Caki2 (cell line): ENCODE measurements around the gene PKD2L1. TPM values are rescaled to one million over a fixed set of nuclear protein-coding genes. Genes with fewer than 3 reads are reported as not detected.
"Not testable (repeated sequence)": the region's sequence is repeated elsewhere in the genome, so short reads cannot be mapped to it uniquely, and the experiment has no call there.

ENCODE experiments used
- DNase-seq: peaks from one replicate; pipeline ENCODE4 v3.0.0-alpha.2; 2015; ENCODE audit warnings: low read depth
- in situ Hi-C: cut with HindIII; loops from 2 replicates; pipeline ENCODE4 v1.10.0; 2016; ENCODE audit warnings: low sequenced_read_pairs, low pct_unique_long_range_greater_than_20kb, mixed read lengths
- total RNA-seq: library from RNA; depleted of rRNA; stranded (reverse); fragments of >200 nt; shearing (Covaris generic); gene quantifications from 2 replicates; pipeline ENCODE4 v1.2.3, GENCODE V29; 2014; ENCODE audit warnings: low replicate concordance

PKD2L1 gene
- total RNA-seq, 1 experiment from 2014 or later, result not detected

DNA sequence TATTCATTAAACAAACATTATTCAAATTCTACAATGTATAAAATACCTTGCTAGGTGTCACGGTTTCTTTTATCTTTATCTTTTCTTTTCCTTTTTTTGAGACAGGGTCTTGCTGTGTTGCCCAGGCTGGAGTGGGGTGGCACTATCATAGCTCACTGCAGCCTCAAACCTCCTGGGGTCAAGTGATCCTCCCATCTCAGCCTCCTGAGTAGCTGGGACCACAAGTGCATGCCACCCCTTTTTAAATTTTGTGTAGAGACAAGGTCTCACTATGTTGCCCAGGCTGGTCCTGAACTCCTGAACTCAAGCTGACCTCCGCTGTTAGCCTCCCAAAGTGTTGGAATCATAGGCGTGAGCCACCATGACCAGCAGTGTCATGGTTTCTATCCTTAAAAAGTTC, 25.6 kb downstream of the PKD2L1 start:
- in situ Hi-C loops, result no loop called here
- DNase-seq, result no peak

DNA sequence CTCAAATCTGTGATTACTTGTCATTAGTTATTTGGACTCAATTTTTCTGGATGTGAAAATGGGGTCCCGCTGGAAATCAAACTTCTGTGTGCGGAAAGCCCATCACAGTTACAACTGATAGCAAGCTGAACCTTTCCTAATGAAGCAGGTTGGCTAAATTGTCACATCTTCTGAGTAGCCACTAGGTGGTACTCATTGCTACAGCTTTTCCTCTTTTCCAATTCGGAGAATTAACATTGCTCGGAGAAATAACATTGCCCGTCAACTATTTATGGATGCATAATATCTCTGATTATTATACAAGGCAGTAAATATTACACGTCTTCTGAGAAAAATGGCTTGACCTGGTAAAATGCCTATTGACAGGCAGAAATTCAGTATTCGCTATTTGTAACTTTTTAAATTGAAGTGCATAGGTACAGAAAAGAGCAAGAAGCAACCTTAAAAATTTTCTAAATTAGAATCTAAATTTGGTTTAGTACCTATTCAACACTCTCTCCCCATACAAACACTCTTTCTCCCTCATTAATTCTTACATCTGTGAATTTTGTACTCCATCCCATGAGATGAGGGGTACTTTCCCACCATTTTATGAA, 26.2 kb downstream of the PKD2L1 start:
- no peak for DNase-seq
- in situ Hi-C loops, result no loop called here

DNA sequence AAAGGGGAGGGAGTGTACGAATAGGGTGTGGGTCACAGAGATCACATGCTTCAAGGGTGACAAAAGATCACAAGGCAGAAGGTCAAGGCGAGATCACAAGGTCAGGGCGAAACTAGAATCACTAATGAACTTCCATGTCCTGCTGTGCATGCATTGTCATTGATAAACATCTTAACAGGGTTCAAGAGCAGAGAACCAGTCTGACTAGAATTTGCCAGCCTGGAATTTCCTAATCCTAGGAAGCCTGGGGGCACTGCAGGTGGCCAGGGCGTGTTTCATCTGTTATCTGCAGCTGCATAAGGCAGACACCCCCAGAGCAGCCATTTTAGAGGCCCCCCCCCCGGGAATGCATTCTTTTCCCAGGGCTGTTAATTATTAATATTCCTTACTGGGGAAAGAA, 28.9 kb downstream of the PKD2L1 start:
- in situ Hi-C loops, DNase-seq: not testable (repeated sequence)

DNA sequence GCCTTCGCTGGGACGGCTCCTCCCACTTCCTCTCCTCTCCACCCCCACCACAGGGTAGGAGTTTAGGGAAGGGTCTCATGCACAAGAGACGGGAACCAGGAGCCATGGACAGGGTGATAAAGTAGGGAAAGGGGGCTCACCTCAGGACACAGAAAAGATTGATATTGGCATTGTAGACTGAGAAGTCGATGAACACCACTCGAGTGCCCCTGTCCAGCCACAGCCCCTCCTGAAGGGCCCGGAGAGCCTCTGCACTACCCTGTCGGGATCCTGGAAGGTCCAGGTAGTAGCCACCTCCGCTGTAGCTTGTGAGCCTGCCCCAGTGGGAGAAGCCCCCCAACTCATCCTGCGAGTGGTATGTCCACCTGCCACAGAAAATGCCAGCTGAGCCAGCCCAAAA, 32.8 kb downstream of the PKD2L1 start:
- in situ Hi-C loops, result no loop called here

DNA sequence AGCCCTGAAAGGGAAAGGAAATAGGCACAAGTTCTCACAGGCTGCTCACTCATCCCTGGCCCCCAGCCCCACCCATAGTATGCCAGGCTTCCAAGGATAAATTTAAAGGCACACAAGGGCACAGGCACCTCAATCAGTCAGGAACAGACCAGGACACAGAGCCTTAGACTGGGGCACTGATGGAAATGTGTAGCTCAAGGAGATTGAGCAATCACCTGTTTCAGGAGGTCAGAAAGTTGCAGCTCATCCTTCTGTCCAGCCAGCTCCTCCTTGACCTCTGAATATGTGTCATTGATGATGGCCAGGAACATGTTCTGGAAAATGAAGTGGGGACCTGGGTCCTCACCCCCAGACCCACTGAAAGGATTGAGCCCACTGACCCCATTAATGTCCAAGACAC, 37.0 kb downstream of the PKD2L1 start:
- no peak for DNase-seq
- in situ Hi-C loops, result no loop called here

More for the DNA sequence above, 32.8 kb downstream of the PKD2L1 start:
- no peak for DNase-seq

DNA sequence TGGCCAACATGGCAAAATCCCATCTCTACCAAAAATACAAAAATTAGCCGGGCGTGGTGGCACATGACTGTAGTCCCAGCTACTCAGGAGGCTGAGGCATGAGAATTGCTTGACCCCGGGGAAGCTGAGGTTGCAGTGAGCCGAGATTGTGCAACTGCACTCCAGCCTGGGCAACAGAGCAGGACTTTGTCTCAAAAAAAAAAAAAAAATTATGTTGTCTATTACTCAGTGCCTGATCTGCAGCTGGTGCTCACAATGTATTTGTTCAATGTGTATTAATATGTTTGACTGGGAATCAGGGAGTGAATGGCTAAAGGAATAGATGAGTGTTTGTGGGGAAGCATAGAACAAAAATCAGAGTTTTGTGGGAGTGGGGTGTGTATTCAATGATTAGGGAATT, 37.7 kb downstream of the PKD2L1 start:
- DNase-seq, in situ Hi-C loops: not testable (repeated sequence)

DNA sequence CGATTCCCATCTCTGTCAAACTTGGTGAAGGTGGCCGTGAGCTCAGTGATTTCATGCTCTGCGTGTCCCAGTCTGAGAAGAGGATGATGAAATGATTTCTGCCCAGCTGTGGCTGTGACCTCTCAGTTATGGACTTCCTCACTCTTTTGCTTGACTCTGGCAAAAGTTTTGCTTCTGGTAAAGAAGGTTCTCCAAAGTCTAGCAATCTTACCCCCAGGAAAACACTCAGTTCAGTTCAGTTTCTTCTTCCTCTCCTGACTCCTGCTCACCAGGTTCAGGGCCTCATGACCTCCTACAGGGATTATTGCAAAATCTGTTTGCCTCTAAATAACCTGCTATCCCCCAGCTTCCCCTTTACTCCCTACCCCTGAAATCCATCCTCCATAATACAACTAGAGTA, 38.7 kb downstream of the PKD2L1 start:
- DNase-seq, result no peak
- in situ Hi-C loops, result no loop called here

DNA sequence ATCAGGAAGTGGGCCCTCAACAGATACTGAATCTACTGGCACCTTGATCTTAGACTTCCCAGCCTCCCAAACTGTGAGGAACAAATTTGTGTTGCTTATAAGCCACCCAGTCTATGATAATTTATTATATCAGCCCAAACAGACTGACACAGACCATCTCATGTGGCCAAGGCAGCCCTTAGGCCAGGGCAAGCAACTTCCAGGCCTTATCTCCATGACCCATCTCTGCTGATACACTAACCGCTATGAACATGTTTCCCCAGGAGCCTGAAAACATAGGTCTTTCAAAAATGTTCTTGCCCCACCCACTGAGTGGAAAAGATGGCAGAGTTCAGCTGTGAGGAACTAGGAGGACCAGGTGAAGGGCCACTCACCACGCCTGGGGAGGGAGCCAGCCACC, 40.4 kb downstream of the PKD2L1 start:
- no peak for DNase-seq

DNA sequence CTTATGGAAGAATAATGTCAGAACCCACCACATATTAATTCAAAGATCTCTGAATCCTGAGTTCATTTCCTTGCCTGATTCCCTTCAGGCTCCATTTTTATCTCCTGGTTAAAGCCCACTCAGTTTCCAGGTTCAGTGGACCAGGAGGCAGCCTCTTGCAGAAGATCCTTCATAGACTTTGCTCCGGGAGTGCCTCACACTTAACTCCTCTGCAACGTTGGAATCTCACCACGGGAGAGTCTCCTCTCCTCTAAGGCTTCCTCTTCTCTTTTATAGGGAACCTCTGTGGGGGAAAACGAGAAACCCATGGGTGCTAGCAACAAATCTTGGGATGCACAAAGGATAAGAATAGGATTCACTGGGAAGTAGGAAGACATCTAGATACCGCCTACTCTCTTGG, 41.8 kb downstream of the PKD2L1 start:
- in situ Hi-C loops, result no loop called here
- no peak for DNase-seq

More for the DNA sequence above, 40.4 kb downstream of the PKD2L1 start:
- in situ Hi-C loops, result no loop called here

DNA sequence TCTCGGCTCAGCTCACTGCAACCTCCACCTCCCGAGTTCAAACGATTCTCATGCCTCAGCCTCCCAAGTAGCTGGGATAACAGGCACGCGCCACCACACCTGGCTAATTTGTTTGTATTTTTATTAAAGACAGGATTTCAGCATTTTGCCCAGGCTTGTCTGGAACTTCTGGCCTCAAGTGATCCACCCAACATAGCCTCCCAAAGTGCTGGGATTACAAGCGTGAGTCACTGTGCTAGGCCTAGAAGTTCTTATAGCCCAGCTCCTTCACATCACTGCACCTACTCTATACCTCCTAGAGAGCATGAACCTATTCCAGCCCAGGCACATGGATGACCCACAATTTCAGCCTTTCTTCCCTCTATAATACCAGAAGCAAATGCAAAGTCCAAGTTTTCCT, 42.3 kb downstream of the PKD2L1 start:
- no peak for DNase-seq
- in situ Hi-C loops, result no loop called here

DNA sequence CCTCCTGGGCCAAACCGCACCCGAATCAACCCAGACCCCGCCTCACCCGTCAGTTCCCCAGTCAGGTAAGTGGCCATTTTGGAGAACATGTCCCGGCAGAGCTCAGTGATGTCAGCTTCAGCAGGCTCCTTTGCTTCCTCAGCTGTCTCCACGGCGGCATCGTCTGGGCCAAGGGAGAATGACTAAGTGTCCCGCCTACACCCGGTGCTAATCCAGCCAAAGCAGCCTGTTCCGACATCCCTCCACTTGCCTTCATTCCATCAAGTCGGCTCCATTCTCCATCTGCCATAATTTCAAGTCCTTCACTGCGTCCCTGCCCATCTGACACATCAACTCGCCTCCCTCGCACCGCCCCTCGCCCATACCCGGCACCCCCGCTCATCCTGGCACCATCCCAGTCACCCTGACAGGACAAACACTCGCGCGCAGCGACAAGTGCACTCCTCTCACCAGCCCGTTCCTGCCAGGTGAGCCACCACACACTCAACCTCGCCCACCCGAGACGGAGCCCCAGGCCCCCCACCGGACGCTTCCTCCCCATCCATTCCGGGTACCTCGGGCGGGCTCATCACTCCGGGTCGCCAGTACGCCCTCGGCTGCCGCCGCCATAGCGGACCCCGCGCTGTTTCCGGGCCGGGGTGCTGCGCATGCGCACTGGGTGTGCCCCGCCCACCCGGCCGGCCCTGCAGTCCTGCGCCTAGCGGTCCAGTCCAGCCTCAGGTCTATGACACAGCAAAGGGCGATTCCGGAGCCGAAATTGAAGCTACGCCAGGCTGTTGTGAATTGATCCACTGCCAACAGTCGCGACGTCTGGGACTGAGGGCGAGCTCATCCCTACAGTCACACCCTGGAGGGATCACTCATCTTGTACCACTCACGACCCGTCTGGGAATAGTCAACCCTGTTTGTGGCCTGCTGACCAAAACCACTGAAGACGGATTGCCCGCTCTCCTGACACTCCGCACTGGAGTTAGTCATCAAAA, 43.7 kb downstream of the PKD2L1 start, which contains the start of gene BLOC1S2:
Gene BLOC1S2 (minus strand): TSS at position 630 of the 983 bp plus-strand sequence. CDS start 21 bp downstream, at position 609.
- in situ Hi-C loops, result no loop called here
- DNase-seq, result peak; percentile 84

DNA sequence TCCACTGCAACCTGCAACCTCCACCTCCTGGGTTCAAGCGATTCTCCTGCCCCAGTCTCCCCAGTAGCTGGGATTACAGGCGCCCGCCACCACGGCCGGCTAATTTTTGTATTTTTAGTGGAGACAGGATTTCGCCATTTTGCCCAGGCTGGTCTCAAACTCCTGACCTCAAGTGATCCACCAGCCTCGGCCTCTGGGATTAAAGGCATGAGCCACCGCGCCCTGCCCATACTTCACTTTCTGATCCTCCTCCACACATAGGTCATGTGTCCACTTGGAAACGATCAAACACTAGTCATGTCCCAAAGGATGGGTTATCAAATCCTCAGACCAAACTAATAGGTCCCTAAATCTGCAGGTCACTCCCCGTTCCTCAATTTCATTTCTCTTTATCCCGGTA, 44.7 kb downstream of the PKD2L1 start:
- DNase-seq, in situ Hi-C loops: not testable (repeated sequence)

DNA sequence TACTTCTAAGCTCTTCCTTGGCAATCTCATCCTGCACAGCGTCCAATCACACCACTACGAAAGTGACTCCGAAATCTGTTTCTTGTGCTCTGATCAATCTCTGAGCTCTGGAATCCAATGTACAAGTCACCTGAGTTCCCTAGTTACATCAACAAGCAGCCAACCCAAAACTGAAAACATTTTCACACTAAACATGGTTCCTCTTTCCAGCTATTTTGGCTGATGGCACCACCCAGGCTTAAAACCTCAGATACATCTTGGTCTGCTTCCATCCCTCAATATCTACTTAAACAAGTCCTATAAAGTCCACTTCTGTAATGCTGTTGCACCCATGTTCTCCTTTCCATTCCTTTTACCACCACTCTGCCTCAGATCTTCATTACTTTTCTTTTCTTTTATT, 47.1 kb downstream of the PKD2L1 start:
- DNase-seq, result no peak
- in situ Hi-C loops, result no loop called here

DNA sequence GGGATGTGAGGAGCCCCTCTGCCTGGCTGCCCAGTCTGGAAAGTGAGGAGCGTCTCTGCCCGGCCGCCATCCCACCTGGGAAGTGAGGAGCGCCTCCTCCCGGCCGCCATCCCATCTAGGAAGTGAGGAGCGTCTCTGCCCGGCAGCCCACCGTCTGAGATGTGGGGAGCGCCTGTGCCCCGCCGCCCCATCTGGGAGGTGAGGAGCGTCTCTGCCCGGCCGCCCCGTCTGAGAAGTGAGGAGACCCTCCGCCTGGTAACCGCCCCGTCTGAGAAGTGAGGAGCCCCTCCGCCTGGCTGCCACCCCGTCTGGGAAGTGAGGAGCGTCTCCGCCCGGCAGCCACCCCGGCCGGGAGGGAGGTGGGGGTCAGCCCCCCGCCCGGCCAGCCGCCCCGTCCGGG, 53.1 kb downstream of the PKD2L1 start:
- DNase-seq, in situ Hi-C loops: not testable (repeated sequence)

DNA sequence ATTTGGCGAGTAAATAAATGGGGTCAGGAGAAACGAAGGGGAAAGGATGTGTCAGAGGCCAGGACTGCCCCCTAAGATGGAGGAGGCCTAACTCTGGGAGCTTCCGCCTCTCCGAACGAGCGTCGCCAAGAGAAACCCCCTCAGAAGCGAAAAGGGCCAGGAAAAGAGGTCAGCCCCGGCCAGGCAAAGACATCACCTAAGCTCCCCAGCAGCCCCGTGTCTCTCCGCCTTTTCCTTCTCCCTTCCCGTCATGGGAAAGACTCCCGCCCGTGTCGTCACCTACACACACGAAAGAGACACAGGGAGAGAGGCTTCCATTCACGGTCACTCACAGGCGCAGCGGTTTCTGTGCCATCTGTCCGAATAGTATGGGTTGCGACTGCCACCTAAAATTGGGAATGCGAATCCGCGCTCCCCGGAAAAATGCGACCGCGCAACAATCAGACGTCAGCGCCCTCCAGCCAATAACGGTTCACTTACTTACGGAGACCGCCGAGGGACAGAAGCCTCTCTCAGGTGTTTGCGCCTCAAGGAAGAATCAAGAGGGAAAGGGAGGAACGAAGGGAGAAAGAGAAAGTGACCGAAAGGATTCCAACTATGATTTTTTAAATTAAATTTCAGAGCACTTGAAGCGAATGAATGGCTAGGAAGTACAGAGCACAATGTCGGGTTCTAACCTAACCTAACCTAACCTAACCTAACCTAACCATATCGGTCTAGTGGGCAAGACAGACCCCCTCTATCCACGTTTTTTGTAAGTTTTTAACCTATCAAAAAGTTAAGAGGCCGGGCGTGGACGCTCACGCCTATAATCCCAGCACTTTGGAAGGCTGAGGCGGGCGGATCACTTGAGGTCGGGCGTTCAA, 62.6 kb downstream of the PKD2L1 start, which contains the start of gene CWF19L1:
Gene CWF19L1 (minus strand): TSS at position 400 of the 866 bp plus-strand sequence. CDS start 45 bp downstream, at position 355.
- in situ Hi-C loops, result no loop called here
- peak; percentile 79 for DNase-seq

DNA sequence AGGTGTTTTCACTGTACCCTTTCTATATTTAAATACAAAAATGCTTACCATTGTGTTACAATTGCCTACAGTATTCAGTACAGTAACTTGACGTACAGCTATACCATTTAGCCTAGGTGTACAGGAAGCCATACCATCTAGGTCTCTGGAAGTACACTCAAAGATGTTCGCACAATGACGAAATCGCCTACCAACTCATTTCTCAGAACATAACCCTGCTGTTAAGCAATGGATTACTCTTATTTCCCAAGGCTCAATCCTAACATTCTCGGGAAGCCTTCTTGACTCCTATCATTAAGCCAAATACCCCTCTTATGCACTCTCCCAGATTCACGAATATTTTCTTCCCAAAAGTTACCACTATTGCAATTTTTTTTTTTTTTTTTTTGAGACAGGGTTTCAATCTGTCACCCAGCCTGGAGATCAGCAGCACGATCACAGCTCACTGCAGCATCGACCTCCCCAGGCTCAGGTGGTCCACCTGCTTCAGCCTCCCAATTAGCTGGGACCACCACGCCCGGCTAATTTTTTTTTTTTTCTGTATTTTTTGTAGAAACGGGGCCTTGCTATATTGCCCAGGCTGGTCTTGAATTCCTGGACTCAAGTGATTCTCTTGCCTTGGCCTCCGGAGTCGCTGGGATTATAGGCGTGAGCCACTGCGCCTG, 64.1 kb downstream of the PKD2L1 start:
- in situ Hi-C loops, result no loop called here
- no peak for DNase-seq

DNA sequence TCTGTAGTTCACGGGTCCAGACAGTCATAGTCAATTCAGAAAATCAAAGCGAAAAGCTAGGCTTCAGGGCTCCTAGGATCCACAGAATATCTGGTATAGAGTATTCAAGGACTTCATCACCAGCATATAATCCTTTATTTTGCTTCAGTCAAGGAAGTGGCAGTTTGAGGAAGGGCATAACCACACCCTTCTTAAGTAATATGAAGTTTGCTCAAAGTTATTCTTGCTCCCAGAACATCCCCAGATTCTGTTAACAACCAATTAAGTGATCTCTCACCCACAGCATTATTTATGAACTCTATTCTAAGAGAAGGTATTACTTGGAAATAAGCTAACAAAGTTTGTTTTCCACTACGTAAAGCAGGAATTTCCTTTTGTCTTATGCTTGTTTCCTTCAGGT, 75.8 kb downstream of the PKD2L1 start:
- DNase-seq, result no peak
- in situ Hi-C loops, result no loop called here

DNA sequence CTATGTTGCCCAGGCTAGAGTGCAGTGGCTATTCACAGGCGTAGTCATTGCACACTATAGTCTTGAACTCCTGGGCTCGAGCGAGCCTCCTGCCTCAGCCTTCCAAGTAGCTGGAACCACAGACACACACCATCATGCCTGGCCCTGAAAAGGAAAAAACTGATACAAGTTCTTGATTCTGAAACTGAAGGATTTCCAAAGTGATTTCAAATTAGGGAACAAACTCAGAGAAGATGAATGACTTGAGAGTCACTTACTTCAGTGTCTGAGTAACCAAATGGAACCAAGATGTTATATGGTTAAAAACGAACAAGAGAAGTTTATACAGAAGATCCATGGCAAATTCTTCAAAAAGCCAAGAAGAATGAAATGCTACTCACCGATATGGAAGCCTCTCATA, 77.0 kb downstream of the PKD2L1 start:
- in situ Hi-C loops, result no loop called here
- DNase-seq, result no peak
